Skeletal muscle tissue (tissue), 4 donors: ENCODE measurements around the gene PPM1M. TPM values are rescaled to one million over a fixed set of nuclear protein-coding genes. Genes with fewer than 3 reads are reported as not detected.
A peak's percentile ranks its signal among the peaks of the same experiment; 100 is the strongest.

Experiments
- H3K27ac ChIP-seq: one replicate; pipeline ENCODE4 v1.7.0; 2013; ENCODE audit warnings: mild to moderate bottlenecking, low read depth, low read length, inconsistent platforms
- H3K27me3 ChIP-seq, 3 donors: one replicate each; pipeline ENCODE4 v1.7.0; 2013; ENCODE audit warnings: low read length in 3 of 3; ENCODE audit not compliant: control insufficient read depth in 3 of 3, insufficient read depth in 3 of 3
- H3K36me3 ChIP-seq, 3 donors: one replicate each; pipeline ENCODE4 v1.7.0; 2013; ENCODE audit warnings: low read length in 3 of 3; ENCODE audit not compliant: control insufficient read depth in 3 of 3, insufficient read depth in 3 of 3
- H3K4me1 ChIP-seq, 3 donors: one replicate each; pipeline ENCODE4 v1.7.0; 2013; ENCODE audit warnings: low read length in 3 of 3, mild to moderate bottlenecking in 3 of 3; ENCODE audit not compliant: control insufficient read depth in 3 of 3, insufficient read depth in 3 of 3
- H3K4me3 ChIP-seq, 3 donors: one replicate each; pipeline ENCODE4 v1.7.0; 2013; ENCODE audit warnings: low read length in 3 of 3
- H3K9ac ChIP-seq, 3 donors: one replicate each; pipeline ENCODE4 v1.7.0; 2013; ENCODE audit warnings: low read length in 3 of 3, mild to moderate bottlenecking in 3 of 3, moderate library complexity in 2 of 3, low read depth in 1 of 3
- H3K9me3 ChIP-seq, 3 donors: one replicate each; pipeline ENCODE4 v1.7.0; 2013; ENCODE audit warnings: low read length in 3 of 3; ENCODE audit not compliant: control insufficient read depth in 3 of 3
- total RNA-seq: library from RNA; depleted of rRNA; stranded (reverse); fragments of >200 nt; gene quantifications from one replicate; pipeline ENCODE4 v1.2.3, GENCODE V29; 2014
- donor health status: Osteomylitis.

PPM1M gene
- total RNA-seq, 1 donor from 2014 or later, result 8.4 TPM

DNA sequence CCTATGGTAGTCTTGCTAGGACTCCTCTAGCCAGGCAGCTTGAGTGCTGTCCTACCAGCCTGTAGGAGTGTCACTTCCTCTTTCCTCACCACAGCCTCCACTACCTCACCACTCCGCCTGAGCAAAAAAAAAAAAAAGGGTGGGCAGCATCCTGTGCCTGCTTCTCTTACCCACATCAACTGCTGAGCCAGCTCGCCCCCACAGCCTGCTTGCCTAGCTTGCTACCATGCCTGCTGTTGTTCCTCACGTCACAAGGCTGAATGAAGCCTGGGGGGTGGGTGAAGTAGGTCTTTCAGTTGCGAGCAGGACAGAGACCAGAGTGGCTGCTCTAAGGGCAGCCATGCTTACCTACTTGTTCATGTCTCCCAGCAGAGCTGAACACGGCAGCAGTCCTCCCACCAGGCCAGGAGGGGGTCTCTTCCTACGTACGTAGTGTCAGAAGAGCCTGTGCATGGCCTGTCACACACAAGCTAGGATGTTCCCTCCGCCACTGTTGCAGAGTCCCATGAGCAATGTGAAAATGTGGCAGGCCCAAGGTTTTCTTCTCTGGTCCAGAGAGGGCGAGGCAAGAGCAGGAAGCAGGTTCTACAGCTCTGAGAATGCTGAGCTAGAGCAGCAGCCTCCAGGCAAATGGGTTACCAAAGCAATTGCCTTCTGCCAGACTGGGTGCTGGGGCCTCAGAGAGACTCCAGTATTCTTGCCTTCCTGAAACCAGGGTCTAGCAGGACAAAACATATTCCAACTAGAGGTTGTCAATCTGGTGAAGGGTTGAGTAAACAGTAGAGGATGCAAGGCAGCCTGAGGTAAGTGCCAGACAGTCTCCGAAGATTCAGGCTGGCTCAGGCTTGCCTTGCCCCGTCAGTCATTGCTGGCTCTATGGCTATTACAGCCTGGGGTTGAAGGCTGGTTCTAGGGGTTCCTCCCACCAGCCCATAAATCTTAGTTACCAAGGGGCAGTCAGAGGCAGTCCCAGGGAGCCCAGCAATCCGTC, 8.1 kb downstream of the PPM1M start:
- no peaks in the 10 kb centered on the region for H3K27me3 ChIP-seq
- H3K9me3 ChIP-seq, result no peaks in the 10 kb centered on the region
- H3K9ac ChIP-seq, result peak overlapping the region in 1 of 3 donors; percentile 2
- H3K4me1 ChIP-seq, result peaks cover 3 to 35% (median 13%) of the 10 kb centered on the region in 3 donors
- H3K27ac ChIP-seq, result no peak overlapping the region
- peaks cover 62 to 78% (median 75%) of the 10 kb centered on the region in 3 donors for H3K36me3 ChIP-seq
- H3K4me3 ChIP-seq, result no peak overlapping the region

GRCh38 chr3:52254608-52255007, 9.0 kb downstream of the PPM1M start:
- H3K9me3 ChIP-seq, result no peaks in the 10 kb centered on the region
- peaks cover 63 to 78% (median 75%) of the 10 kb centered on the region in 3 donors for H3K36me3 ChIP-seq
- no peak overlapping the region for H3K27ac ChIP-seq
- H3K9ac ChIP-seq, result no peak overlapping the region
- no peaks in the 10 kb centered on the region for H3K27me3 ChIP-seq
- no peak overlapping the region for H3K4me3 ChIP-seq
- H3K4me1 ChIP-seq, result peaks cover 0 to 26% (median 10%) of the 10 kb centered on the region in 3 donors

DNA sequence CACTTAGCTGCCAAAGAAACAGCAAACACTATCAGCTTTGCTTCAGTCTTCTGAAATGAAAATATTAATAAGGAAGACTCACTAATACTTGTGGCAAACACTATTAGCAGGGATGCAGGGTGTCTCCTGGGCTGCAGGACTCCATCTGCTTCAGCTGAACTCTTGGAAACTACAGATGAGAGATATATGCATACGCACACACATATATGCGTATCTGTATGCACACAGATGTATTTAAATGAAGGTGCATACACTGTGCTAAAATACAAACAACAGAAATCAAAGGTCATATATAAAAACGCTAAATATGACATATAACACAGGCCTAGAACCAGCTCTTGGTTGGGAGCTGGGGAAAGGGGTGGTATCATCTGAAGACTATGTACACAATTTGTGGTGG, 10.6 kb downstream of the PPM1M start:
- no peak overlapping the region for H3K9ac ChIP-seq
- H3K4me1 ChIP-seq, result peaks cover 0 to 18% (median 8%) of the 10 kb centered on the region in 3 donors
- no peak overlapping the region for H3K4me3 ChIP-seq
- H3K27ac ChIP-seq, result no peak overlapping the region
- peaks cover 64 to 78% (median 77%) of the 10 kb centered on the region in 3 donors for H3K36me3 ChIP-seq
- no peaks in the 10 kb centered on the region for H3K27me3 ChIP-seq
- no peaks in the 10 kb centered on the region for H3K9me3 ChIP-seq

DNA sequence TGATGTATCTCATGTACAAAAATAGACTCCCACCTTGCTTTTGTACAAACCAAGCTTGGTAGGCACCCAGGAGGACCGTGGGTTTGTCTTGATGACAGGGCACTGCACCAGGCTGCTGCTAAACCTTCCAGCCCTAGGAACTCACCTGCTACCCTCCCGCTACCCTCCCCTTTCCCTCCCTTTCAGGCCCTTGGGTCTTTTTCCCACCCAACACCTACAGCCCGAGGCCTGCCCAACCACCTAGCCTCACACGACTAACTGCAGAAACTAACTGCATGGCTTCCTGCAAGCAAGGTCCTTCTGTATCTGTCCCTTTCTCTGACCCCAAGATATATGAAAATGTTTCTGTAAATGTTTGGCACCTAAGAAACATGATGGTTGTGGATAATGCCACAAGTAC, 11.1 kb downstream of the PPM1M start:
- peaks cover 64 to 83% (median 79%) of the 10 kb centered on the region in 3 donors for H3K36me3 ChIP-seq
- H3K9me3 ChIP-seq, result no peaks in the 10 kb centered on the region
- H3K27me3 ChIP-seq, result no peaks in the 10 kb centered on the region
- no peak overlapping the region for H3K27ac ChIP-seq
- peaks cover 0 to 16% (median 6%) of the 10 kb centered on the region in 3 donors for H3K4me1 ChIP-seq
- no peak overlapping the region for H3K4me3 ChIP-seq
- H3K9ac ChIP-seq, result no peak overlapping the region

DNA sequence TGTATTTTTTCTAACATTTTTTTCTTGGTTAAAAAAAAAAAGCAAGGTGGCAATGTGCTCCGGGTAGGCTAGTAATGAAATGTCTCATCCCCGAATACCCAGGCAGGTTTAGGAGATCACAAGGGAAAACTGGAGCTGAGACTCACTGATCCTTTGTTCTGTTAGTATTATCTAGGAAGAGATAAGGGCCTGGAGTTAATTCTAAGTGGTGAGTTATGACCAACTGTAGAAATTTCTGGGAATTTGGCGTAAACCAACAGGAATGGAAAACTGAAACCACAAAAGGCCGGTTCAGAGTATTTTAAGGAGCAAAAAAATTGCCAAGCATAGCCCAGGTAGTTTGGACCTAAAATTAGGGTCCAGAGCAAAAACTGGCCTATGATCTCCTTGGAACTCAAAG, 12.4 kb downstream of the PPM1M start:
- Histone ChIP-seq H3K4me3 (no peak overlapping the region), H3K9ac (no peak overlapping the region), H3K36me3 (peaks cover 75 to 95% (median 83%) of the 10 kb centered on the region in 3 donors), H3K4me1 (peaks cover 0 to 8% (median 2%) of the 10 kb centered on the region in 3 donors), H3K27ac (no peak overlapping the region), H3K9me3 (no peaks in the 10 kb centered on the region), H3K27me3 (no peaks in the 10 kb centered on the region)

DNA sequence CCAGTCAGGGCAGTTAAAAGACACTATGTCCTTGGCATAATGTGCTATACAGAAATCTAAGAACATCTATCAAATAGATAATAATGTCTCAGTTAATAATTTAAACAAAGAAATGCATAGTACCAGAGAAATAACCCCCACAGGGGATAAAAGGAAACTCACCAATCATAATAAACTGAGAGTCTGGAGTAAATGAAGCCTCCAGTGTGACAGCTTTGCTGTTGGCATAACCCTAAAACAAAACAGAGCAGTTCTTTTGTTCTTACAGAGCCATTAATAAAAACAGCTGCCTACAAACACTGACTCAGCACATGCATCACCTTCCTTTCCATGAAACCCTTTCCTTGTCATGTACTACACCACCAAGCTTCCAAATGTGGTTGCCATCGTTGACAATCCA, 13.5 kb downstream of the PPM1M start:
- Histone ChIP-seq H3K36me3 (peaks cover 73 to 93% (median 81%) of the 10 kb centered on the region in 3 donors), H3K4me1 (no peaks in the 10 kb centered on the region), H3K27ac (no peak overlapping the region), H3K9me3 (no peaks in the 10 kb centered on the region), H3K4me3 (no peak overlapping the region), H3K27me3 (no peaks in the 10 kb centered on the region), H3K9ac (no peak overlapping the region)

- Histone ChIP-seq H3K36me3 (peaks cover 72 to 93% (median 82%) of the 10 kb centered on the region in 3 donors), H3K4me1 (no peaks in the 10 kb centered on the region), H3K27ac (no peak overlapping the region), H3K9ac (no peak overlapping the region), H3K27me3 (no peaks in the 10 kb centered on the region), H3K4me3 (no peak overlapping the region), H3K9me3 (no peaks in the 10 kb centered on the region)
These were observed 13.9 kb downstream of the PPM1M start for GRCh38 chr3:52259448-52259847.

GRCh38 chr3:52262447-52262846, 16.9 kb downstream of the PPM1M start:
- H3K9me3 ChIP-seq, result no peaks in the 10 kb centered on the region
- no peaks in the 10 kb centered on the region for H3K4me1 ChIP-seq
- peaks cover 66 to 89% (median 80%) of the 10 kb centered on the region in 3 donors for H3K36me3 ChIP-seq
- H3K27ac ChIP-seq, result no peak overlapping the region
- H3K4me3 ChIP-seq, result no peak overlapping the region
- no peaks in the 10 kb centered on the region for H3K27me3 ChIP-seq
- no peak overlapping the region for H3K9ac ChIP-seq

DNA sequence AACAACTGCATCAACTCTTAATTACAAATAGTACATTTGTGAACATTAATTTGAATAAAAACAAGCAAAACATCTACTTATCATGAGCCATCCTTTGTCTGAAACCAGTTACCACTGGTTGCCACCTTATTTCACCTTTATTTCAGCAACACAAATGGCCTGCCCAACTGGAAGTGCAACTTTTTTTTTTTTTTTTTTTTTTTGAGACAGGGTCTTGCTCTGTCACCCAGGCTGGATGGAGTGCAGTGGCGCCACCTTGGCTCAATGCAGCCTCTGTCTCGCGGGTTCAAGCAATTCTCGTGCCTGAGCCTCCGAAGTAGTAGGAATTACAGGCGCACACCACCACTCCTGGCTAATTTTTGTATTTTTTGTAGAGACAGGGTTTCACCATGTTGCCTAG, 19.8 kb downstream of the PPM1M start:
- no peaks in the 10 kb centered on the region for H3K27me3 ChIP-seq

GRCh38 chr3:52268036-52268435, 22.5 kb downstream of the PPM1M start:
- H3K36me3 ChIP-seq, result peaks cover 36 to 57% (median 53%) of the 10 kb centered on the region in 3 donors
- H3K4me1 ChIP-seq, result peaks cover 19 to 26% (median 23%) of the 10 kb centered on the region in 3 donors
- no peak overlapping the region for H3K4me3 ChIP-seq
- no peak overlapping the region for H3K9ac ChIP-seq
- no peaks in the 10 kb centered on the region for H3K9me3 ChIP-seq
- no peaks in the 10 kb centered on the region for H3K27me3 ChIP-seq
- no peak overlapping the region for H3K27ac ChIP-seq

More for the DNA sequence above, 19.8 kb downstream of the PPM1M start:
- no peak overlapping the region for H3K9ac ChIP-seq
- H3K36me3 ChIP-seq, result peaks cover 49 to 76% (median 68%) of the 10 kb centered on the region in 3 donors
- no peak overlapping the region for H3K27ac ChIP-seq
- no peak overlapping the region for H3K4me3 ChIP-seq
- no peaks in the 10 kb centered on the region for H3K9me3 ChIP-seq
- peaks cover under 1 to 7% (median 2%) of the 10 kb centered on the region in 3 donors for H3K4me1 ChIP-seq
